Gastrocnemius medialis (tissue), 4 donors: ENCODE measurements around the gene CTNNB1. TPM values are rescaled to one million over a fixed set of nuclear protein-coding genes. Genes with fewer than 3 reads are reported as not detected.

Experiments used
- ATAC-seq, 2 donors: fragments of 150-250 bp; one replicate each; pipeline ENCODE4 v1.9.1; 2016
- DNase-seq, 2 donors: peaks; one replicate each; pipeline ENCODE4 v3.0.0-alpha.2; 2019
- H3K27ac ChIP-seq, 4 donors: fragments of 200-600 bp; sonication (generic); 1 replicate in 1 of 4; 2 replicates in 3 of 4; pipeline ENCODE4 v1.5.1; 2016 to 2018; ENCODE audit warnings: mild to moderate bottlenecking in 2 of 4, moderate library complexity in 1 of 4
- H3K27me3 ChIP-seq, 3 donors: fragments of 200-600 bp; sonication (generic) in 2 of 3; 1 replicate in 1 of 3; 2 replicates in 2 of 3; pipeline versions ENCODE4 v1.5.1 to v1.6.0; 2016 to 2019; ENCODE audit warnings: mild to moderate bottlenecking in 1 of 3, moderate library complexity in 1 of 3
- H3K36me3 ChIP-seq, 2 donors: fragments of 200-600 bp; sonication (generic) in 1 of 2; one replicate each; pipeline ENCODE4 v1.5.1; 2017 to 2018
- H3K4me1 ChIP-seq, 2 donors: fragments of 200-600 bp; sonication (generic) in 1 of 2; one replicate each; pipeline ENCODE4 v1.5.1; 2016 to 2017; ENCODE audit warnings: mild to moderate bottlenecking in 2 of 2
- H3K4me3 ChIP-seq, 4 donors: fragments of 200-600 bp; sonication (generic) in 3 of 4; 1 replicate in 1 of 4; 2 replicates in 3 of 4; pipeline ENCODE4 v1.5.1; 2016 to 2019; ENCODE audit warnings: mild to moderate bottlenecking in 2 of 4
- H3K9me3 ChIP-seq, 3 donors: fragments of 200-600 bp; sonication (generic) in 2 of 3; 1 replicate in 1 of 3; 2 replicates in 2 of 3; pipeline ENCODE4 v1.5.1; 2016 to 2019
- POLR2A ChIP-seq, 2 donors: fragments of 450-650 bp; IDR thresholded peaks; one replicate each; pipeline ENCODE4 v1.6.1; 2017; ENCODE audit warnings: antibody characterized with exemption in 2 of 2, mild to moderate bottlenecking in 2 of 2, moderate library complexity in 2 of 2
- in situ Hi-C, 4 donors: fragments of 200-750 bp; cut with MboI; loops; one replicate each; pipeline versions ENCODE4 v1.15.0 to v1.8.0; 2017; ENCODE audit warnings: low sequenced_read_pairs in 4 of 4
- intact Hi-C: fragments of 100-400 bp; cut with DNase I; formaldehyde crosslinking; loops from one replicate; pipeline ENCODE4 v1.15.1; 2023; ENCODE audit warnings: low total_unique reads
- total RNA-seq, 4 donors: library from RNA; depleted of rRNA; stranded (reverse); fragments of >200 nt; gene quantifications; one replicate each; pipeline versions ENCODE4 v1.1.0 to v1.2.3, GENCODE V29; 2016
- TF ChIP-seq, protein P1 (sequence below), 5 experiments: fragments of 450-650 bp in 3 of 5; fragments of 200-600 bp in 2 of 5; sonication (generic) in 2 of 5; IDR thresholded peaks in 4 of 5; conservative IDR thresholded peaks in 1 of 5; 1 replicate in 4 of 5; 2 replicates in 1 of 5; pipeline ENCODE4 v1.5.1; 2016 to 2019; ENCODE audit warnings: antibody characterized with exemption in 5 of 5, mild to moderate bottlenecking in 3 of 5, moderate library complexity in 3 of 5

Gene CTNNB1
- total RNA-seq, 4 donors from 2014 or later = 114 to 157 (median 150) TPM

DNA sequence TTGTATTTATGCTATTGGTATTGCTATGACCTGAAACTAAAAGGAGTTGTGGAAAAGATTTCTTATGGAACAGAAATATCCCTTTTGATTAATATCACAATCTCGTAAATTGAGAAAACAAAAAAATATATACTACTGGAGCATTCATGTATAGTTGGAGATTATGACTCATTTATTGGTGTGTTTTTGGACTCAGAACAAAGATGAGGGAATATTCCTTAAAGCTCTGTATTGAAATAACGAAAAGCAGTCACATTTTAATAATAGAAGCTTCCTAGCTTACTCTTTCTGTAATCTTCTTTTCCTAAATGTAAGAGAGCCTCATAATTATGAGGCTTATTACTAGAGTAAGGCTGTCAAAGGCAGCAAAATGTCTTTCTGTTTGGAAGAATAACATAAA lies 14.3 kb downstream of the CTNNB1 start:
- TF ChIP-seq, protein P1, sequence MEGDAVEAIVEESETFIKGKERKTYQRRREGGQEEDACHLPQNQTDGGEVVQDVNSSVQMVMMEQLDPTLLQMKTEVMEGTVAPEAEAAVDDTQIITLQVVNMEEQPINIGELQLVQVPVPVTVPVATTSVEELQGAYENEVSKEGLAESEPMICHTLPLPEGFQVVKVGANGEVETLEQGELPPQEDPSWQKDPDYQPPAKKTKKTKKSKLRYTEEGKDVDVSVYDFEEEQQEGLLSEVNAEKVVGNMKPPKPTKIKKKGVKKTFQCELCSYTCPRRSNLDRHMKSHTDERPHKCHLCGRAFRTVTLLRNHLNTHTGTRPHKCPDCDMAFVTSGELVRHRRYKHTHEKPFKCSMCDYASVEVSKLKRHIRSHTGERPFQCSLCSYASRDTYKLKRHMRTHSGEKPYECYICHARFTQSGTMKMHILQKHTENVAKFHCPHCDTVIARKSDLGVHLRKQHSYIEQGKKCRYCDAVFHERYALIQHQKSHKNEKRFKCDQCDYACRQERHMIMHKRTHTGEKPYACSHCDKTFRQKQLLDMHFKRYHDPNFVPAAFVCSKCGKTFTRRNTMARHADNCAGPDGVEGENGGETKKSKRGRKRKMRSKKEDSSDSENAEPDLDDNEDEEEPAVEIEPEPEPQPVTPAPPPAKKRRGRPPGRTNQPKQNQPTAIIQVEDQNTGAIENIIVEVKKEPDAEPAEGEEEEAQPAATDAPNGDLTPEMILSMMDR (IDR thresholded peaks at IDR 0.05 in 4 of 5, conservative IDR thresholded peaks at IDR 0.05 in 1 of 5) = no peak
- no peak for TF ChIP-seq POLR2A (IDR thresholded peaks at IDR 0.05)
- Histone ChIP-seq H3K4me3 (no peak overlapping the region), H3K9me3 (no peaks in the 10 kb centered on the region), H3K36me3 (no peaks in the 10 kb centered on the region), H3K27me3 (no peaks in the 10 kb centered on the region), H3K4me1 (peaks cover 64 to 71% of the 10 kb centered on the region in 2 donors), H3K27ac (no peak overlapping the region)
- ATAC-seq (no peak), DNase-seq (no peak)
- intact Hi-C loops = loop anchor here (10.0 kb wide), 1 partner anchor 1591 kb away; the partner anchor contains the start of genes ACKR2 and HIGD1A
- in situ Hi-C loops = loop anchor here in 3 of 4 donors (25.0 kb wide), 2 partner anchors 626 to 901 kb away; partner anchors contain the start of gene EIF1B (in 2 of the 3)

DNA sequence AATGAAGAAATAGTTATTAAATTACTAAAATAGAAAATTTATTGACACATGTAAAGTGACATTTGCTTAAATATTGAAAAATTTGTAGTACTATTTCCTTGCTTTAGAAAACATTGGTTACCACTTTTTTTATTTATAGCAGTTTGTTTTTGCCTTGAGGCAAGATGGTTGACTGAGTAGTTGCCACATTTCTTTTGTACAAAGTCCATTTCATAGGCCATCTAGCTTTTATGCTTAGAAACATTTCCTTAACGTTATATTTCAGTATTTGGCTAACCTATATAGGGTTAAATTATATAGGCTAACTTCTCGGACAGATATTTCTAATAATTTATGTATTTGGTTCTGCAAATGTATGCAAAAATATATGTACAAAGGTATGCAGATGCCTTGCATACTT lies 17.1 kb downstream of the CTNNB1 start:
- TF ChIP-seq, protein P1 (IDR thresholded peaks at IDR 0.05 in 4 of 5, conservative IDR thresholded peaks at IDR 0.05 in 1 of 5) = no peak
- TF ChIP-seq POLR2A (IDR thresholded peaks at IDR 0.05) = no peak
- no peaks in the 10 kb centered on the region for H3K9me3 ChIP-seq
- H3K4me1 ChIP-seq = peaks cover 82 to 84% of the 10 kb centered on the region in 2 donors
- H3K27ac ChIP-seq = no peak overlapping the region
- H3K27me3 ChIP-seq = no peaks in the 10 kb centered on the region
- no peak for ATAC-seq
- H3K4me3 ChIP-seq = no peak overlapping the region
- in situ Hi-C loops = loop anchor here in 3 of 4 donors (25.0 kb wide), 2 partner anchors 629 to 904 kb away; partner anchors contain the start of gene EIF1B (in 2 of the 3)
- no peaks in the 10 kb centered on the region for H3K36me3 ChIP-seq
- DNase-seq = no peak
- intact Hi-C loops = loop anchor here (10.0 kb wide), 1 partner anchor 1588 kb away; the partner anchor contains the start of genes ACKR2 and HIGD1A

DNA sequence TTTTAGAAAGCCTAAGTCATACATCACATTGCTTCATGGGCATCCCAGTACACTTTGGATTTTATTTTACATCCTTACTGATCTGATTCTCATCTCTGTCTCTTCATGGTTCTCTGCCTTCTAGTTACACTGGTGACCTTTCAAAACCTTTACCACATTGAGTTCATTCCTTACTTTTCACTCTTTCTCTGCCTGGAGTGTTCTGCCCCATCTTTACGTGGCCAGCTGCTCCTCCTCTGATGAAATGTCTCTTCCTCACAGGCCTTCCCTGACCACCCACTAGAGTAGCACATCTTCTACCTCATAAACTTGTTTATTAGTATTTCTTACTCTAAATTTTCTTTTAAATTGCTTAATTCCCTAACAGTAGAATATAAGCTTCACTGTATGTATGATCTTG lies 17.7 kb downstream of the CTNNB1 start:
- H3K4me1 ChIP-seq = peaks cover 87 to 89% of the 10 kb centered on the region in 2 donors

DNA sequence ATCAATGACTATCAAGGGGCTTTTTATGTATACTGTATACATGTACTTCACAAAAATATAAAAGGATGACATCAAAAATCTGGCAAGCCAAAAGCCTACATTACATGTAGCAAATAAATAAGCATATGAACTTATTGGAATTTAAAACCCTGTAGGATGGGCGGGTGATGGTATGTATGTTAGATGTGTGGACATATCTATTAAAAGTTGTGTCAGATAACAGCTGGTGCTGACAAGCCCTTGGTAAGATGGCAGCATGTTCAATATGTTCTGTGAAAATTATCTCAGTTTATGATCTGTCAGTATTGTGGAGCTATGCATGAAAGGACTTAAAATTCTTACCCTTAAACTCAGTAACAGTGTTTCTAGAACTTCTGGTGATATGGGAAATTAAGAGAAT lies 20.1 kb downstream of the CTNNB1 start:
- H3K36me3 ChIP-seq = no peaks in the 10 kb centered on the region
- no peaks in the 10 kb centered on the region for H3K9me3 ChIP-seq
- in situ Hi-C loops = loop anchor here in 3 of 4 donors (25.0 kb wide), 2 partner anchors 632 to 907 kb away; partner anchors contain the start of gene EIF1B (in 2 of the 3)
- H3K27me3 ChIP-seq = no peaks in the 10 kb centered on the region
- no peak overlapping the region for H3K27ac ChIP-seq
- no peak overlapping the region for H3K4me3 ChIP-seq
- H3K4me1 ChIP-seq = peaks cover 87 to 90% of the 10 kb centered on the region in 2 donors
- TF ChIP-seq, protein P1 (IDR thresholded peaks at IDR 0.05 in 4 of 5, conservative IDR thresholded peaks at IDR 0.05 in 1 of 5) = no peak
- no peak for TF ChIP-seq POLR2A (IDR thresholded peaks at IDR 0.05)
- DNase-seq (no peak), ATAC-seq (no peak)
- intact Hi-C loops = loop anchor here (10.0 kb wide), 1 partner anchor 1585 kb away; the partner anchor contains the start of genes ACKR2 and HIGD1A

More for the DNA sequence above, 17.7 kb downstream of the CTNNB1 start:
- Histone ChIP-seq H3K4me3 (no peak overlapping the region), H3K27me3 (no peaks in the 10 kb centered on the region), H3K27ac (no peak overlapping the region), H3K36me3 (no peaks in the 10 kb centered on the region), H3K9me3 (no peaks in the 10 kb centered on the region)
- ATAC-seq = no peak
- in situ Hi-C loops (loop anchor here in 3 of 4 donors (25.0 kb wide), 2 partner anchors 630 to 905 kb away; partner anchors contain the start of gene EIF1B (in 2 of the 3)), intact Hi-C loops (loop anchor here (10.0 kb wide), 1 partner anchor 1588 kb away; the partner anchor contains the start of genes ACKR2 and HIGD1A)
- DNase-seq = no peak
- TF ChIP-seq, protein P1 (IDR thresholded peaks at IDR 0.05 in 4 of 5, conservative IDR thresholded peaks at IDR 0.05 in 1 of 5) = no peak
- no peak for TF ChIP-seq POLR2A (IDR thresholded peaks at IDR 0.05)
